ENCODE measurements around the gene LCE1F. TPM values are rescaled to one million over a fixed set of nuclear protein-coding genes. Genes with fewer than 3 reads are reported as not detected.

The LCE1F gene
- total RNA-seq, 4 donors from 2014 or later = not detected

- TF ChIP-seq, protein P1, sequence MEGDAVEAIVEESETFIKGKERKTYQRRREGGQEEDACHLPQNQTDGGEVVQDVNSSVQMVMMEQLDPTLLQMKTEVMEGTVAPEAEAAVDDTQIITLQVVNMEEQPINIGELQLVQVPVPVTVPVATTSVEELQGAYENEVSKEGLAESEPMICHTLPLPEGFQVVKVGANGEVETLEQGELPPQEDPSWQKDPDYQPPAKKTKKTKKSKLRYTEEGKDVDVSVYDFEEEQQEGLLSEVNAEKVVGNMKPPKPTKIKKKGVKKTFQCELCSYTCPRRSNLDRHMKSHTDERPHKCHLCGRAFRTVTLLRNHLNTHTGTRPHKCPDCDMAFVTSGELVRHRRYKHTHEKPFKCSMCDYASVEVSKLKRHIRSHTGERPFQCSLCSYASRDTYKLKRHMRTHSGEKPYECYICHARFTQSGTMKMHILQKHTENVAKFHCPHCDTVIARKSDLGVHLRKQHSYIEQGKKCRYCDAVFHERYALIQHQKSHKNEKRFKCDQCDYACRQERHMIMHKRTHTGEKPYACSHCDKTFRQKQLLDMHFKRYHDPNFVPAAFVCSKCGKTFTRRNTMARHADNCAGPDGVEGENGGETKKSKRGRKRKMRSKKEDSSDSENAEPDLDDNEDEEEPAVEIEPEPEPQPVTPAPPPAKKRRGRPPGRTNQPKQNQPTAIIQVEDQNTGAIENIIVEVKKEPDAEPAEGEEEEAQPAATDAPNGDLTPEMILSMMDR (IDR thresholded peaks at IDR 0.05) = no peak
- no peak for TF ChIP-seq POLR2A (IDR thresholded peaks at IDR 0.05)
- no peak for TF ChIP-seq EP300 (IDR thresholded peaks at IDR 0.05; ENCODE audit: low read depth)
- TF ChIP-seq POLR2AphosphoS5 (IDR thresholded peaks at IDR 0.05) = no peak
- in situ Hi-C loops (cut with MboI; ENCODE audit: low pct_ligation_motif_present in 1 of 4, low pct_unique_long_range_greater_than_20kb in 1 of 4, low sequenced_read_pairs in 3 of 4) = no loop called here
- Histone ChIP-seq H3K4me1 (no peaks in the 10 kb centered on the region), H3K27me3 (no peaks in the 10 kb centered on the region), H3K4me3 (no peak overlapping the region), H3K36me3 (no peaks in the 10 kb centered on the region), H3K27ac (no peak overlapping the region), H3K9me3 (no peaks in the 10 kb centered on the region)
- intact Hi-C loops (cut with DNase I; ENCODE audit: low total_unique reads) = no loop called here
- DNase-seq = no peak
- WGBS, 2 donors (ENCODE audit: low coverage in 1 of 2) = 68 to 72% methylated on average over 4 to 5 of the region's 5 CpGs
Measured at GRCh38 chr1:152737997-152738396, 36.9 kb upstream of the LCE1F start.

GRCh38 chr1:152739841-152740240, 35.1 kb upstream of the LCE1F start:
- Histone ChIP-seq H3K9me3 (no peaks in the 10 kb centered on the region), H3K27me3 (no peaks in the 10 kb centered on the region), H3K4me1 (no peaks in the 10 kb centered on the region), H3K36me3 (no peaks in the 10 kb centered on the region), H3K27ac (no peak overlapping the region), H3K4me3 (no peak overlapping the region)
- in situ Hi-C loops (cut with MboI; ENCODE audit: low pct_ligation_motif_present in 1 of 4, low pct_unique_long_range_greater_than_20kb in 1 of 4, low sequenced_read_pairs in 3 of 4) (no loop called here), intact Hi-C loops (cut with DNase I; ENCODE audit: low total_unique reads) (no loop called here)
- no peak for DNase-seq
- TF ChIP-seq POLR2A (IDR thresholded peaks at IDR 0.05) (no peak), POLR2AphosphoS5 (IDR thresholded peaks at IDR 0.05) (no peak), EP300 (IDR thresholded peaks at IDR 0.05; ENCODE audit: low read depth) (no peak)
- TF ChIP-seq, protein P1 (IDR thresholded peaks at IDR 0.05) = no peak
- WGBS, 2 donors (ENCODE audit: low coverage in 1 of 2) = 69 to 81% methylated on average over 2 to 3 of the region's 3 CpGs

GRCh38 chr1:152741656-152742055, 33.3 kb upstream of the LCE1F start:
- in situ Hi-C loops (cut with MboI; ENCODE audit: low pct_ligation_motif_present in 1 of 4, low pct_unique_long_range_greater_than_20kb in 1 of 4, low sequenced_read_pairs in 3 of 4) (no loop called here), intact Hi-C loops (cut with DNase I; ENCODE audit: low total_unique reads) (no loop called here)
- no peaks in the 10 kb centered on the region for H3K9me3 ChIP-seq
- no peaks in the 10 kb centered on the region for H3K27me3 ChIP-seq
- no peak overlapping the region for H3K4me3 ChIP-seq
- no peak overlapping the region for H3K27ac ChIP-seq
- H3K4me1 ChIP-seq = no peaks in the 10 kb centered on the region
- no peaks in the 10 kb centered on the region for H3K36me3 ChIP-seq
- TF ChIP-seq POLR2AphosphoS5 (IDR thresholded peaks at IDR 0.05) (no peak), EP300 (IDR thresholded peaks at IDR 0.05; ENCODE audit: low read depth) (no peak), POLR2A (IDR thresholded peaks at IDR 0.05) (no peak)
- TF ChIP-seq, protein P1 (IDR thresholded peaks at IDR 0.05) = no peak
- DNase-seq = no peak

- no peak overlapping the region for H3K4me3 ChIP-seq
- TF ChIP-seq POLR2AphosphoS5 (IDR thresholded peaks at IDR 0.05) = no peak
- TF ChIP-seq POLR2A (IDR thresholded peaks at IDR 0.05) = no peak
- TF ChIP-seq, protein P1 (IDR thresholded peaks at IDR 0.05) = no peak
- no peak for TF ChIP-seq EP300 (IDR thresholded peaks at IDR 0.05; ENCODE audit: low read depth)
- intact Hi-C loops (cut with DNase I; ENCODE audit: low total_unique reads) (no loop called here), in situ Hi-C loops (cut with MboI; ENCODE audit: low pct_ligation_motif_present in 1 of 4, low pct_unique_long_range_greater_than_20kb in 1 of 4, low sequenced_read_pairs in 3 of 4) (no loop called here)
- no peaks in the 10 kb centered on the region for H3K36me3 ChIP-seq
- no peaks in the 10 kb centered on the region for H3K9me3 ChIP-seq
- no peak for DNase-seq
- H3K27me3 ChIP-seq = no peaks in the 10 kb centered on the region
- H3K27ac ChIP-seq = no peak overlapping the region
- no peaks in the 10 kb centered on the region for H3K4me1 ChIP-seq
- 50 to 63% methylated on average over 1 to 2 of the region's 2 CpGs for WGBS, 2 donors (ENCODE audit: low coverage in 1 of 2)
Measured at GRCh38 chr1:152743371-152744145, 31.4 kb upstream of the LCE1F start.

Data from transverse colon (tissue), 4 donors.